ENCODE measurements around the gene DNAJC6.

The DNAJC6 gene

GRCh38 chr1:65292861-65293593 lies 16.3 kb upstream of the DNAJC6 start:
- DNase-seq (ENCODE audit: low spot score): no peak

DNA sequence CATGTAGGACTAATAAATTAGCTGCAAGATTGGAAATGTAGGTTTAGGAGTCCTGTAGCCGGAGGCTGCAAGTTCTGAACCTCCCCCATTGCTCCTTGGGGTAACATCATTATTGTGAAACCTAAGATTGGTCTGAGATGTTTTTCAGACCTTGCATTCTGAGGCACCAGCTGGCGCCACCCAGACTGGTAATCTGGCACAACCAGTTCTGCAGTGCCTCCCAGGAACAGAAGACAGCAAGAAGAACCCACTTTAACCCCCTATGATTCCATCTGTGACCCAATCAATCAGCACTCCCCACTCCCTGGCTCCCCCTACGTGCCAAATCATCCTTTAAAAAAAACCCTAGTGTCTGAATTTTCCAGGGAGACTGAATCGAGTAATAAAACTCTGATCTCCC lies 11.6 kb upstream of the DNAJC6 start:
- no peak for DNase-seq (ENCODE audit: low spot score)

DNA sequence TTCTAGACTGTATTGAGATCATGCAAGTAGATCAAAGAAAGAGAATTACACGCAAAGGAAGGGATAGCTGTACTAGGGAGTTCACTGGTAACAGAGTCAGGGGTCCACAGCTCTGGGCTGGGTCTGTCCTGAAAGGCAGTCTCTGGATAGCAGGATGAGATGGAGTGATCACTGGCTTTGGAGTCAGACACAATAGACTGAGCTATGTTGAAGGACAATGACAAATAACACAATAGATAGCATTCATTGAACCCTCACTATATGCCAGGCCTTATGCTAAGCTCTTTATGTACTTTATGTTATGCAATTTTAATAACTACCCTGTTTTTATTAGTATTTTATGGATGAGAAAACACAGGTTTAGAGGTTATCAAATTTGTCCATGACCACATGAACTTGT lies 10.0 kb upstream of the DNAJC6 start:
- DNase-seq (ENCODE audit: low spot score): no peak

DNA sequence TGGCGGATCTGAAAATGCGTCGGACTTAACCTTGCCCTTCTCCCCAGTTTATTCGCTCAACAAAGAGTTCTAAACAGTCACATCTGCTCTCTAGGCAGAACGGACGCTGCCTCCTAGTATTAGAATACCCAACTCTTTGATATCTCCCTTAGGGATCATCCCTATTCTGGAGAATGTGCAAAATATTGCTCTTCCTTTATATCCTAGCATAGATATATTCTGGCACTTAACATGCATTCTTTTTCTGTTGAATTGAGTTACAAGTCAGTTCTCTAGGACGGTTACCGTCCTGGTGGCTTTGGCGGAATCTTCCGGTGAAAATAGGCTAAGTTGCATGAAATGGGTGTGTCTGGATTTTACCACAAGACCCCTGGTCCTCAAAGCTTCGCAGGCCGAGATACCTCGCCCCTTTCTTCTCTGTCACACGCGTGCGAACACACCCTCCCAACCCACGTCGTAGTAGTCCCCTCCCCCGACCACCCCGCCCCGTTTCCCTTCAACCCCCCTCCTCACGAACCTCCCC lies 501 bp upstream of the DNAJC6 start:
- no peak for DNase-seq (ENCODE audit: low spot score)

- no peak for DNase-seq (ENCODE audit: low spot score)
Measured at GRCh38 chr1:65310078-65310587, 790 bp downstream of the DNAJC6 start.

DNA sequence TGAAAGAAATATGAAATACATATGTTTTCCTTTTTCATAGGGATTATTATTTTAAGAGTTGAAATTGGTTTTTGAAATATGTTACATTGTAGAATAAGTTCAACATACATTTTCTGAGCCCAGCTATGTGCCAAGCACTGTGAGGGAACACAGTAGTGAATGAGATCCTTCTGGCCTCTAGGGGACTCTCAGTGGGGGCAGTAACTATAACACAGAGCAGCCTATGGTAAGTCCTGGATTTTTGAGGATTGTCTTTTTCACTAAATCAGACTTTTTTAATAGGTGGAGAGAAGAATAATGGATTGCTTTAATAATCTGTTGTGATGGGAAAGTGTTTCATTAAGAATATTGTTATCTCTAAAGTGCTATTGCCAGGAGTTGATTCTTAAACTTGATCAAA lies 2.4 kb downstream of the DNAJC6 start:
- no peak for DNase-seq (ENCODE audit: low spot score)

DNA sequence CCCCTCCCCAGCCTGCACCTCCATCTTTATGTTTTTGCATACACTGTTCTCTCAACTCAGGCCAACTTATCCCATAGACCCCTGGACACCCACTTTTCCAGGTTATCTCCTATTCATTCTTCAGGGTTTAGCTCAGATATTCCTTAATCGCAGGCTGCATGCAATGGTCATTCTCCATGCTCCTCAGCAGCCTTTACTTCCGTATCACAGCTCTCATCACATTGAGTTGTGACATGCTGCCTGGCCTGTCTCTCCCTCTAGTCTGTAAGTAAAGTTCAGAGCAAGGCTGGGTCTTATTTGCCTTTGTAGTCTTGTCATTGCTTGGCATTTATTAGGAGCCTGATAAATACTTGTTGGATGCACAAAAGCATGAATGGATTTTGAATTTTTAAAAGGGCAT lies 6.9 kb downstream of the DNAJC6 start:
- no peak for DNase-seq (ENCODE audit: low spot score)

DNA sequence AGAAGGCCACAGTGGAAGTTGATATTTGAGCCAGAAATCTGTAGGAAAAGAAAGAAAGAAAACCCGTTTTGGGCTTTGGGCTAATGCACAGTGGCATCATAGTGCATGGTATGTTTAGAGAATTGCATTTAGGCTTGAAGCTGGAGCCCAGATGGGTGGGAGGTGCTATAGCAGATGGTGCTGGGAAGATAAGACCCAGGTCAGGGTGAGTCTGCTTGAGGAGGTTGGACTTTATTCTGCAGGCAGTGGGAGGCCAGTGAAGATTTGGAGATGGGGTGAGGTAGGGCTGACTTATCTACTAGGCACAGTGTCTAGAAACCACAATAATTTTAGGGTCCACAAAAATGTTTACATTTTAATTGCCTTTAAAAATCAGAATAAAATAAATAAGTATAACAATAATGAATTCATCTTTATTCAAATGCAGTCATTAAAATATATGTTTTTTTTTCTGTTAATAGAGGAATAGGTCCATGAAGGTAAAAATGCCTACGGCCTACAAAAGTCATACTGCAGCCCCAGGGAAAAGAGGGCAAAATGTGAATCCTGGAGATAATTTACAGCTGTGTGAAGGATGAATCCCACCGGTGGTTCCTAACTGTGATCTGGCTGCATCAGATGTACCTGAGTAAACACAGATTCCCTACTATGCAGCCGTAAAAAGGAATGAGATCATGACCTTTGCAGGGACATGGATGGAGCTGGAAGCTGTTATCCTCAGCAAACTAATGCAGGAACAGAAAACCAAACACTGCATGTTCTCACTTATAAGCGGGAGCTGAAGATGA lies 8.7 kb downstream of the DNAJC6 start:
- no peak for DNase-seq (ENCODE audit: low spot score)

DNA sequence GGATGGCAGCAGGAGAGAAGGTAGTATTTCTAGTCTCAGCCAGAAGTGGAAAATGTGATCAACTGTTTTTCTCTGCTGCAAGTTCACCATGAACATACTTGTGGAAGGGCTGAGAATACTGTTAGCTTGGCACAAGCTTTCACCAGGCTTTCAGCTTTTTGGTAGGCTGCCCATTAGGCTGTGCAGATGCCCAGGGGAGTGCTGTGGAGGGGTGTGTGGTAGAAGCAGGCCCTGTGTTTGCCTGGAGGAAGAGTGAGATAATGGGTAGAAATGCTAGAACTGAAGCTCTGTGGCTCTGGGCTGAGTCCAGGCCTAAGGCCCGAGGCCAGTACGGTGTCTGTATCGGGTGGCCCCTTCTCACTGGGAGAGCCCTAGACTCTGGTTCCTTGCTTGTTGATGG lies 9.8 kb downstream of the DNAJC6 start:
- no peak for DNase-seq (ENCODE audit: low spot score)

DNA sequence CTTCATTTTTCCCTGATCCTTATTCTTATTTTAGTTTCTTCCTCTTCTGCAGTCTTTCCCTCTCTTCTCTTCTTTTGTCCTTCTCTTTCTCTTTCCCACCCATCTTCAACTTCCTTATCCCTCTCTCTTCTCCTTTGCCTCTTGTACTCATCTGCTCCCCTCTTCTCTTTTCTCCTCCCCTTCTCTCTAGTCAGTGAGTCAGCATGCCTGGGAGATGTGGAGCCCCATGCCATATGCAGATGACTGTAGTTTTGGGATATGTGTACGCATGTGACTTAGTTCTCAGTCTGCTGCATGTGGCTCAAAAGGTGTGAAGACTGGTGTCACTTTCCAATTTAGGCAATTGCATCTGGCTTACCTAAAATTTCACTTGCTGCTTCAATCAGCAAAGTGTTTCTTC lies 10.4 kb downstream of the DNAJC6 start:
- DNase-seq (ENCODE audit: low spot score): no peak

GRCh38 chr1:65321879-65322278 lies 12.5 kb downstream of the DNAJC6 start:
- DNase-seq (ENCODE audit: low spot score): no peak

DNA sequence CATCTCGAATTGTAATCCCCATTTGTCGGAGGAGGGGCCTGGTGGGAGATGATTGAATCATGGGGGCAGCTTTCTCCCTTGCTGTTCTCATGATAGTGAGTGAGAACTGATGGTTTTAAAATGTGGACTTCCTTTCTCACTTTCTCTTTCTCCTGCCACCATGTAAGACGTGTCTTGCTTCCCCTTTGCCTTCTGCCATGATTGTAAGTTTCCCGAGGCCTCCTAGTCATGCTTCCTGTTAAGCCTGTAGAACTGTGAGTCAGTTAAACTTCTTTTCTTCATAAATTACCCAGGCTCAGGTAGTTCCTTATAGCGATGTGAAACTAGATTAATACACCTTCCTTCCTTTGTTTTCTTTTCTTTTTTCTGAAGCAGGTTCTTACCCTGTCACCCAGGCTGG lies 13.9 kb downstream of the DNAJC6 start:
- no peak for DNase-seq (ENCODE audit: low spot score)

DNA sequence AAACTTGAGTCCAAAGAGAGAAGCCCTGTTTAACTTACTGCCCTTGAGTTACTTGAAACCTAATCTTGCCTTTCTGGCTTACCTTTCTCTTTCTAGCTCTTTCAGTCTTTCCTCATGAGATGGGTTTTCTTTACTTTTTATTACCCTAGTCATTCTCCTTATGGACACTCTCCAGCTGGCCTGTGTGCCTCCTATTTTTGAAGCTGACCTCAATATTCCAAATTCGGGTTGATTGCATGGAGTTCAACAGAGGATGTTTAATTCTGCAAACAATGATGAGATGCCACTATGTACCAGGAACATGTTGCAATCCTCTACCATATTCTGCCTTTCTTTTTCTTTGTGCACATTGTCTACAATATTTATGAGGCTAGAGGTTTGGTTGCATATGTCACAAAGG lies 20.7 kb downstream of the DNAJC6 start:
- DNase-seq (ENCODE audit: low spot score): no peak

DNA sequence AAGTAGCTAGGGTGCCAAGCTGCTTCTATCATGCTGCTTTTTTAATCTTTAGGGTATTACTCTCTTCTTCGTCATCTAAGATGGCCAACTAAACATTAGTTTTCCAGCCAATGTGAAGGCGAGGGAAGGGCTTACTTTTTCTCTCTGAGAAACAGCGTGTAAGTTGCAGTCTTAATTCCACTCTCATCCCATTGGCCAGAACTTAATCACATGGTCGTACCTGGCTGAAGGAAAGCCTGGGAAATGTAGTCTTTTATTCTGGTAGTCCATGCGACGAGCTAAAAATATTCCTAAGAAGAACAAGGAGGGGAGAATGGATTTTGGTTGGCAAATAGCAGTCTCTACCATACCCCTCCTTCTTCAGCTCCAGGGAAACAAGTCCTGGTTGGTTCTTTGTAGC lies 21.5 kb downstream of the DNAJC6 start:
- no peak for DNase-seq (ENCODE audit: low spot score)

DNA sequence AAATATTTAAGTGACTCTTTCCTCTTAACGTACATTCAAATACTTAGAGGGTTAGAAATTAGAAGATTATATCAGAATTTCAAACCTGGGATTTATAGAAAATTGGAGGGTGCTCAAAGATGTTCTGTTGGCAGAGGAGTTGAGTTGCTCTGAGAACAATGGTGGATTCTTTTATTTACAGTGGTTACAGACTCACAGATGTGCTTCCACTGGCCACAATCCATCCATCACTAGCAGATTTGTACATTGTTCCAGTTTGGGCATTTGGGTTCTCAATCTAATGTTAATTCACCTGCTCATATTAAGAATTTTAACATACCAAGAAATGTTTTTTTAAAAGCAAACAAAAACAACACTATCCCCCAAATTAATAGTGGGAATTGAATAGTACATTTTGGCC lies 23.5 kb downstream of the DNAJC6 start:
- no peak for DNase-seq (ENCODE audit: low spot score)

DNA sequence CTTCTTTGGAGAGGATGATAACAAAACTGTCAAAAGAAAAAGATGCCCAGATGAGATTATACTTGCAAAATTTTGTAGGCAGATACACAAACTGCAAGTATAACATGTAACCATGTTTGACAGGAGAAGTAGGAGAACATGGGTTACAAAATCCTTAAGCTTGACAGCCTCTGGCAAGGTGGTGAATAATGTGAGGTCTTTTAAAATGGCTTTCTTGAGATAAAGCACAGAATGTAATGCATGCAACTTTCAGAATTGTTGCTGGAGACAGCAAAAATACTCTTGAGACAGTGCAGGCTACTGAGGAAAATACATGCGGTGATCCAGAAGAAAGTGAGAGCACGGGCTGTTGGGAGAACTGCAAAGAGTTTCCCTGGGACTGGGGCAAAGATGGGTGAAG lies 24.7 kb downstream of the DNAJC6 start:
- DNase-seq (ENCODE audit: low spot score): no peak

DNA sequence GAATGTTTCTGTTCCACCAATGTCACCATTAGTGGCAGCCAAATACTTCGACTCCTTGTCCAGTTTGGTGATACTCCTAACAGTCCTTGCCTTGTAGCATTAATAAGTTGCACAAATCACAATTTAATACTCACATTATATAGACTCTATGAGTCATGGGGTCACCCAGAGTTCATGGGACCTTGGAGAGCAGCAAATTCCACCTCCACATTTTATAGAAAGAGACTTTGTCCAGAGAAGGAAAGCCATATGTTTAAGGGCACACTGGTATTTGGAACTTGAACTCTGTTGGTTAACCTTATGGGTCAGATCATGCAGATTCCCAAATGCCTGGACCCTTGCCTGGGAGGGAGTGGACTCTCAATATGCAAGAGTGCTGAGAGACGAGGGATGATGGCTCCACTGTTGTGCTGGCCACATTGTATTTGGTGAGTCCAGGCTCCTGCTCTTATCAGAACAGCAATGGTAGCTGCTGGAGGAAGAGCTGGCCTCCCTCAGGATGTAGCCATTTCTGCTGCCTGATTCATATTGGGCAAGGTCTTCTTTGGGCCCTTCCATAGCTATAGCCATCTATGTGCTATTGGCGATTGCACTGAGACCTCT lies 30.6 kb downstream of the DNAJC6 start:
- DNase-seq (ENCODE audit: low spot score): no peak

DNA sequence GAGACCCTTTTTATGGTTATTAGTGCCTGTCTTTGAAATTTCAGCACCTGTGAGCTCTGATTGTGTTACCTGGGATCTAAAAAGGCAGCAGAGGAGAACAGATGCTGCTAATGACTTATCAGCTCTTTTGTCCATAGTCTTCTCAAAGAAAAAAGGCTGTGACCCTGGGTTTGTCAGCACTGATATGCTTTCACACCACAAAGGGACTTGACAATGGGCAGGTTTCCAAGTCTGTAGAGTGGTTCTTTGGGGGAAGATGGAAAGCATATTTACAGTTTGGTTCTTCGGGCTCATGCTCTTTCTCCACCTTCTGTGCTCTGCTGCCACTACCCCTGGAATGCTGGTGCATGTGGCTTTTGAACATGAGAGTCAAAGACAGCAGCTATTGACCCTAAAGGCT lies 32.0 kb downstream of the DNAJC6 start:
- DNase-seq (ENCODE audit: low spot score): no peak

DNA sequence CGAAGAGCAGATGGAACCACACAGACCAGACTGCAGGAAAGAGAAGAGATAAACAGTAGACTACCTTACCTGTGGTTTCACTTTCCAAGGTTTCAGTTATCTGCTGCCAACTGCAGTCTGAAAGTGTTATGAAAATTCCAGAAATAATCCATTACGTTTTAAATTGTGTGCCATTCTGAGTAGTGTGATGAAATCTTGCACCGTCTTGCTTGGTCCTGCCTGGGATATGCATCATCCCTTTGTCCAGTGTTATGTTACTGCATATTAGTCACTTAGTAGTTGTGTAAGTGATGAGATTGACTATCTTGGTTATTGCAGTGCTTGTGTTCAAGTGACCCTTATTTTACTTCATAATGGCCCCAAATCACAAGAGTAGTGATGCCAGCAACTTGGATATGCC lies 33.9 kb downstream of the DNAJC6 start:
- DNase-seq (ENCODE audit: low spot score): no peak

DNA sequence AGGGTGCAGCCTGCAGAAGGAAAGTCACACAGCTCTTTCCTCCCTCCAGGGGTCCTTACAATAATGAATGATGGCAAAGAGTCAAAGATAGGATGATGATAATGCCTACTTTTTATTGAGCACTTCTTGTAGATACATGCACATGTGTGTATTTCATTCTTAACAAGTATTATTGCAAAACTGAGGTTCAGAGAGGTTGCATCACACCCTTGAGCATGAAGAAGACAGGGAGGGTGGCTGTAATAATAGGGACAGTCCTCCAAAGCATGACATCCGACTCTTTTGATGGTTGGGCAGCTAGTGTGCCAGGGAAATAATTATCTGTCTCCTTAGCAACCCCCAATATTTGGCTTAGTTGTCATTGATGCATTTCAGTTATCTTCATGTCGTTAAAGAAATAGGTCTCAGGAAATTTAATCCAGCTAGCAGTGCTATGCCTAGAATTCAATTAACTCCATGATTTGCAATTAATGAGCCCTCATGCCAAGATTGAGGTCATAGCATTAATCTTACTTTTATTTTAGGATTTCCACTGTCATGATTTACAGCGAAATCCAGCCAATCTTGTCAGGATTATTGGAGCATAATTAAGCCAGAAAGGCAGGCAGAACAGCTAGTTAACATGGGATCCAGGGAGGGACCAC lies 35.0 kb downstream of the DNAJC6 start:
- no peak for DNase-seq (ENCODE audit: low spot score)

GRCh38 chr1:65346190-65346589 lies 36.8 kb downstream of the DNAJC6 start:
- DNase-seq (ENCODE audit: low spot score): no peak

- no peak for DNase-seq (ENCODE audit: low spot score)
Measured at GRCh38 chr1:65355031-65355712, 45.8 kb downstream of the DNAJC6 start.

Data from ecto neural progenitor cell (in vitro differentiated cells).